Umbilical cord (tissue), 2 donors: ENCODE measurements around the gene ABCA12. TPM values are rescaled to one million over a fixed set of nuclear protein-coding genes. Genes with fewer than 3 reads are reported as not detected.

Source experiments
- DNase-seq: peaks from one replicate; pipeline ENCODE4 v3.0.0-alpha.2; 2015; ENCODE audit warnings: low spot score
- total RNA-seq: library from RNA; depleted of rRNA; stranded (reverse); fragments of >200 nt; gene quantifications from one replicate; pipeline ENCODE4 v1.2.3, GENCODE V29; 2014; ENCODE audit warnings: low replicate concordance; ENCODE audit not compliant: insufficient read depth

Gene ABCA12
- total RNA-seq, 1 donor from 2014 or later, result 2.4 TPM

DNA sequence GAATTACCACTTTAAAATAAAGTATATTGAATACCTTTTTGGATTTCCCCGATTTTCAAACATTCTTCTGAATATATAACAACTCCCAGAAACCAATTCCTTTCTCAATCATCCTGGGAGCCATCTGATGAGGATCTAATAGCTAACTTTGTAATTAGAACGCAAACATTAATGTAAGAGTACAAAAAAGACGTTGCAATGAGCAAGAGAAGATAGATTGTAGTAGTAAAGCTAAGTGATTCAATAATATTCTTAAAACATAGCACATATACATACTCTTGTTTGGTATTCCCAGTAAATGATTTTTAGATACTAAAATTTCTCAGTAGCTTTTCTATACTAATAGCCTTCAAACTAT is 1.1 kb downstream of the ABCA12 start:
- DNase-seq, result no peak

DNA sequence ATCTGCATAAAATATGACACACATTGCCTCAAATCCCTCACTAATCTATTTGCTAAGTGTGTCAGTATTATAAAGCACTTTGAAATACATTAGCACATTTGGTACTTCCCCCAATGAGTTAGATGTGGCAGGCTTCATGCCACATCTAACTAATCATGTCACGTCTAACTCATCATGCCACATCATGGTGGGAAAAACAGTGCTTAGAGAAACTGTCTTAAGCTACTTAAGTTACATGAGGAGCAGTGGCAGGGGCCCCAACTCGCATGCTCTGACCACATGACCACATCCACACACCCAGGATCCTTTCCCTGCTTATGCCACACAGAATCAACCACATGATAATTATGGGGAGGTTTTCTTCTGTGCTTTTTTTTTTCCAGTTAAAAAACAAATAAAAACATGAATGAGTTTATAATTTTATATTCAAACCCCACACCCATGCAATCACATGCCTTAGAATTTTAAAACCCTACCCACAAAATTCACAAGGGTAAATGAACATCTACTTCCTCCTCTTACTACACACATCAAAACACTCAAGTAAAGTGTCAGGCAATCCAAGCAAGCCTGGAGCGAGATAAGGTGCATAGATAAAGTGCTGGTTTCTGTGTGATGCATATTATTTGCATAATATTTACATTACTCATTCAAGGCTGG is 1.6 kb downstream of the ABCA12 start:
- DNase-seq, result peak; percentile 24

DNA sequence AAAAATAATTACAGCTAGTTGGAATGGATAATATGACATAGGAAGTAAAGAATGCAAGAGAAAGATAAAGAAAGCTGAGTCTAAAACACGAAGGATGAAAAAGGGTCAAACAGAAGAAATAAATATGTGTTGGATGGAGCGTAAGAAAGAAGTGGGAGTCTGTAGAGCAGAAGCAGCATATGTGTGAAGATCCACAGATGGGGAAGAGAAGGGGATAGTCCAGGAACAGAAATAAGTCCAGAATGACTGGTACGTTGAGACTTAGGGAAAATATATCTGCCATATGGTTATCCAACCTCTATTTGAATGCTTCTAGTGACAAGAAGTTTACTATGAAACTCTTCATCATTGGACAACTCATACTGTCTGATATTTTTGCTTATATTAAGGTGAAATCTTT is 18.0 kb downstream of the ABCA12 start:
- DNase-seq, result no peak

DNA sequence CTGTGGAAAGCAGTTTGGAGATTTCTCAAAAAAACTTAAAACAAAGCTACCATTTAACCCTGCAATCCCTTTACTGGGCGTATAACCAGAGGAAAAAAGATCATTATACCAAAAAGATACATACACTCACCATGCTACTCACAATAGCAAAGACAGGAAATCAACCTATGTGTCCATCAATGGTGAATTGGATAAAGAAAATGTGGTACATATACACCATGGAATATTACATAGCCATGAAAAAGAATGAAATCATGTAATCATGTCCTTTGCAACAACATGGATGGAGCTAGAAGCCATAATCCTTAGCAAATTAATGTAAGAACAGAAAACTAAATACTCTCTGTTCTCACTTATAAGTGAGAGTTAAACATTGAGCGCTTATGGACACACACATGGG is 18.6 kb downstream of the ABCA12 start:
- DNase-seq, result no peak

GRCh38 chr2:215110918-215111317 is 27.5 kb downstream of the ABCA12 start:
- no peak for DNase-seq

DNA sequence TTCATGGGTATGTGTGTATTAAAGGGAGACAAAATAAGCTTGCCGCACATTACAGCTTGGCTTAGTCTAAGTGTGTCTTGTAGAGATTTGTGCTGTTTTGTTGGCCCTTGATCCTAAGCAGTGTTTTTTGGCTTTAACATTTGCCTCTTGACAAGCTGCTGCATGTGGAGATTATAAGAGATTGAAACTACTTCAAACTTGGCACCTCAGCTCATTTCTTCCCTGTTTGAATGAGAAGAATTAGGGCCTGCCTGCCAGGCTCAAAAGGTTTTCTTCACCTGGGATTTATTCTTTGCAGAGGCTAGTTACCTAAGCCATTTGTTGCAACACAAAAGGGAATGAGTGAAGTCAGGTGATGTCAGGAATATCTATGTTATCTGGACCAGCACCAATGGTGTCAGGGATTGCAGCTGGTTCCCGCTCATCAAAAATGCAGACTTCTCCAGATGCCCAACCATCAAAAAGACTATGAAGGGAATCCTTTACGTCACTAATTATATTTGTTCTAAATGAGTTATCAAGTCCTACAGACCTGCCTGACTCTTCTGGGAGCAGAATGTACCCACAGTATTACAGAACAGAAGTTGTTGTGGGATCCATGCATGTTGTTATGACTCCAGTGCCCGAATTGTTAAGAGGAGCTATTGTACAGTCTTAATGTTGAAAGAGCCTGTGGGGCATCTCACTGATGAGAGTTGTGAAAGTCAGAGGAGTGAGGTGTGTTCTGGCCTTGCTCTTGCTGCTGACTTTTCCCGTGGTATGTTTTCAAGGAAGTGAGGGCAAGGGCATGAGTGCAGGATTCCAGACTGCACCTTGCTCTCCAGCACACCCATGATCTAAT is 31.0 kb downstream of the ABCA12 start:
- no peak for DNase-seq

- DNase-seq, result no peak
Measured at GRCh38 chr2:215105607-215106354, 32.6 kb downstream of the ABCA12 start.

DNA sequence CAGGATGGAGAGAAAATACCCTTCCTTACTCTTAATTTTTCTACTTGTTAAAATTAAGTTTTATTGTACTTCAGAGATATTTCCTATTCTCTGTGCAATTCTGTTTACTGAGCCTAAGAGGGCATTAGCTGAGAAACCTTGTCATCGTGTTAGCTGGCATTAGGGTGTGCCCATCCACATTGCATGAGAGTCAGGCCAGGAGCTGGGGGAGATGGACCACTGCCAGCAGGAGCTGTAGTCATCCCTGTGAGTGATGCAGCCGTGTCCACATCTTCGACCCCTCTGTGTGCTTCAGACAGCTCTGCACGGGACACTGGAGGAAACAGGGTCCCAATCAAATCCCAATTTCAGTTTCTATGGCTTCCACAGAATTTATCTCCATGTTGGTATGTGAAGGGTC is 34.2 kb downstream of the ABCA12 start:
- DNase-seq, result no peak

DNA sequence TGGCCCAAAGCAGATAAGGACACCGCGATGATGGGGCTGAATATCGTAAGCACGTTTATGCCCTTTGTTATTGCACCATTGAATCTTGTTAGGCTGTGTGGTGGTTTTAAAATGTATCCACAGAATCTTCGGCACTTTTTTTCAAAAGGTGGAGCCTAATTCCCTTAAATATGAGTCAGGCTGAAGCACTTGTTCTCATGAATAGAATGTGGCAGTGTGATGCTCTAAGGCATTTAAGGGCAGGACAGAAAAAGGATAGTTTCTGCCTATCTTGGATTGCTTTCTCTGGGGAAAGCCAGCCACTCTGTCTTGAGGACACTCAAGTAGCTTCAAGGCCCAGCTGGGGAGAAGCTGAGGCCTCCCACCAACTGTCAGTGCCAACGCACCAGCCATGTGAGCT is 39.6 kb downstream of the ABCA12 start:
- DNase-seq, result no peak

- no peak for DNase-seq
Measured at GRCh38 chr2:215084080-215084479, 54.3 kb downstream of the ABCA12 start.

DNA sequence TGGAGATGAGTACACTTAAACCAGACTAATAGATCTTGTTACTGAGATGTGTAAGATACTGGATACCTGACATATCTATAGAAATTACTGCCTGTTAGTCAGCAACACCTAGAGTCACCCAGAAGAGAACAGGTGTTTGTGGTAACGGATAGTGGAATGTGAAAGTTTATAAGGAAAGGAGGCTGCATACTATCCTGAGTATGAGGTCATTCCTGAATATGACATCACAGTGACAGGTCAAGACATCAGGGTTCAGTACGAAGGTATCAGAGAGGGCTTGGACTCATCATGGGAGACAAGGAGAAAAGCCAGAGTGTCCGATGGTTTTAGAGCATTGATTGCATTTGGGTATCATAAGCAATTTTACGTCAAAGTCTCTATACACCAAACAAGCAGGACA is 55.3 kb downstream of the ABCA12 start:
- no peak for DNase-seq

DNA sequence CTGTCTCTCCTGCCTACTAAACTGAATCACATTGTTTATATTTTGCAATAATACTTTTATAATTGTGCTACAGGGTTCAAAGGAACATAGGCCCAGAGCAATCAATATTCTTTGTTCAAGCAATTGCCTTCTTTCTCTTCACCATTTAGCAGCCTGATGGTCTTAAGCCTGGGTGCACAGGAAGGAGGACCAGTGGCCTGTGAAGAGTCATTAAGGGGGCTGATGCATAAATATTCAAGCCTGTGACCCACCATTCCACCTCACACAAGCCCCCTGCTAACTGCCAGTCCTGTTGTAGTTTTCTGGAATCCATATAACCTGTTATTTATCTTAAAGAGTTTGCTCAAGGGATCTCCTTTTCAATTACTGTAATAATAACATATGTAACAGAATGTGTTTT is 56.0 kb downstream of the ABCA12 start:
- no peak for DNase-seq

- peak; percentile 1 for DNase-seq
Measured at GRCh38 chr2:215080545-215080944, 57.9 kb downstream of the ABCA12 start.

DNA sequence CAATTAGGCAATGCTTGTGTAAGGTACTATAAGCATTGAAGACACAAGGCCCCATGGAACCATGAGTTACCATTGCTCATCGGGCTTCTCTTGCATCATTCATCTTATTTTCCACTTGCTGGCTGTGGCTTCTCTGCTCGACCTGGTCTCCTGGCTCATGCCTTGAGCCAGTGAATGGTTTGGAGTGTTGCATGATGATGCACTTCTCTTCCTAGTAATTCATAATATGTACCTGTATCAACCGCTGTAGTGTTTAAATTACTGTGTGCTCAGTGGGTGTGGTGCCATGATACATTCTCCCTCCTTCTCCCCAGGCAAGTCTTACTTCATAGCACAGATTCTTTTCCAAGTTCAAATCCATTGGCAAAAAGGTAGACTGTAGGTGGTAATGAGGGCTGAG is 66.8 kb downstream of the ABCA12 start:
- DNase-seq, result no peak

DNA sequence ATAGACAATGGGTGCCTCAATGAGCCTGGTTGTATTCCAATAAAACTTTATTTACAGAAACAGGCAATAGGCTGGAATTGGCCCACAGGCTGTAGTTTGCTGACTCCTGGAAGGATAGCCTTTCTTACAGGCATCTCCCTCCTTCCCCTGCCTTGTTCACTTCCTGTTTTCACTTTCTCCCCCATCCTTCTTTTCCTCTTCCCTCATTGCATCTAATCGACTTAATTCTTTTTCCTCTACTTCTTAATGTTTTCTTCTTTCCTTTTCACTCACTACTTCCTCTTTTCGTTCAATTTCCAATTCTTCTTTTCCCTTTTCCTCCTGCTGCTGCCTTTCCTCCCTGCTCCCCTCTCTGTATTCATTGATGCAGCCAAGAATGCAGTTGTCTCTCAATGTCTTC is 70.0 kb downstream of the ABCA12 start:
- DNase-seq, result no peak

- DNase-seq, result no peak
Measured at GRCh38 chr2:215066124-215066523, 72.3 kb downstream of the ABCA12 start.

- no peak for DNase-seq
Measured at GRCh38 chr2:215063526-215063925, 74.9 kb downstream of the ABCA12 start.

- DNase-seq, result no peak
Measured at GRCh38 chr2:215060861-215061536, 77.4 kb downstream of the ABCA12 start.

GRCh38 chr2:215059724-215060123 is 78.7 kb downstream of the ABCA12 start:
- DNase-seq, result peak; percentile 21

GRCh38 chr2:215055891-215056290 is 82.5 kb downstream of the ABCA12 start:
- no peak for DNase-seq

GRCh38 chr2:215052810-215053209 is 85.6 kb downstream of the ABCA12 start:
- DNase-seq, result no peak

DNA sequence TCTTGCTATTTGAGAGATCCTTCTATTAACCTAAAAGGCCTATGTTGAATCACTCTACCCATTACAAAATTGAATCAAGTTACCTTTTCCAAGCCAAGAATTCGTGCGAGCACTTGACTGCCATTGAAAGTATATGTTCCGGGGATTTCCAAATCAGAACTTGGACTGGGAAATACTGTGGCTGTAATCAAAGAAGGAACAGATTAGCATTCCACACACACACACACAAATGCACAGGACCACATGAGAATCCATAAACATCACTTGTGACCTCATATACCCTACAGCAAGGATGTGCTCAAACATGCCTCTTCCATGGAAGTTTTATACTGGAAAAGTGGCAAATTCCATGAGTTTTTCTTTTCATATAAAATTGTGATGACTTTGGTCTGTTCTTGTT is 86.0 kb downstream of the ABCA12 start:
- DNase-seq, result no peak
